ENCODE results near the gene HSH2D. TPM values are rescaled to one million over a fixed set of nuclear protein-coding genes. Genes with fewer than 3 reads are reported as not detected.

The HSH2D gene
- total and polyA plus RNA-seq, 10 of the 15 experiments (the other 5 are each of a cell fraction or from before 2014, with no cell fraction given): 22.0 to 145 (median 89.3) TPM

- no peak for TF ChIP-seq REST (IDR thresholded peaks at IDR 0.05; ENCODE audit: low read depth, low read length)
- peak; percentile 98 for TF ChIP-seq SPI1 (IDR thresholded peaks at IDR 0.05; ENCODE audit: borderline replicate concordance, insufficient read depth, low read depth, low read length)
- TF ChIP-seq NRF1 (conservative IDR thresholded peaks at IDR 0.05; ENCODE audit: low read depth, low read length): no peak
- no peak for TF ChIP-seq BRCA1 (IDR thresholded peaks at IDR 0.05; ENCODE audit: low read depth, low read length)
- TF ChIP-seq ESRRA (IDR thresholded peaks at IDR 0.05; ENCODE audit: low read length): no peak
- peak in 1 of 2 experiments; percentile 65; a peak in 1 of 4 replicates for TF ChIP-seq ETV6 (conservative IDR thresholded peaks at IDR 0.05 in 1 of 2, IDR thresholded peaks at IDR 0.05 in 1 of 2; ENCODE audit: borderline replicate concordance in 1 of 2, low read depth in 1 of 2)
- peak; percentile 68 for TF ChIP-seq GATAD2B (conservative IDR thresholded peaks at IDR 0.05; ENCODE audit: low read depth)
- TF ChIP-seq SIN3A (IDR thresholded peaks at IDR 0.05; ENCODE audit: low read depth, low read length): no peak
- TF ChIP-seq MXI1 (IDR thresholded peaks at IDR 0.05; ENCODE audit: low read depth, low read length): no peak
- no peak for TF ChIP-seq SIX5 (IDR thresholded peaks at IDR 0.05; ENCODE audit: low read depth, low read length, severe bottlenecking)
- TF ChIP-seq RB1 (IDR thresholded peaks at IDR 0.05; ENCODE audit: borderline replicate concordance): no peak
- no peak for TF ChIP-seq ATF2 (IDR thresholded peaks at IDR 0.05; ENCODE audit: low read length)
- peak; percentile 80 for TF ChIP-seq NBN (IDR thresholded peaks at IDR 0.05)
- no peak for TF ChIP-seq SKIL (IDR thresholded peaks at IDR 0.05; ENCODE audit: low read depth, poor library complexity, severe bottlenecking)
- peak; percentile 77 for TF ChIP-seq CREM (IDR thresholded peaks at IDR 0.05; ENCODE audit: low read depth)
- TF ChIP-seq CBFB (IDR thresholded peaks at IDR 0.05; ENCODE audit: low read depth): peak; percentile 57
- no peak for TF ChIP-seq ZBTB4 (CRISPR knock-in tag; IDR thresholded peaks at IDR 0.05)
- TF ChIP-seq GABPA (IDR thresholded peaks at IDR 0.05; ENCODE audit: low read depth): no peak
- TF ChIP-seq ZZZ3 (IDR thresholded peaks at IDR 0.05; ENCODE audit: control insufficient read depth, insufficient read length, low read depth): no peak
Measured at GRCh38 chr19:16143399-16144215, at the start of gene HSH2D (continued).
